NCI-H146 treated with DMSO at 0.1 percent for 48 hours (cell line): ENCODE measurements around the gene ITGA2.
"Not testable (repeated sequence)": the region's sequence is repeated elsewhere in the genome, so short reads cannot be mapped to it uniquely, and the experiment has no call there.

Source experiments
- DNase-seq: peaks from one replicate; lab custom pipeline; 2025; ENCODE audit not compliant: unreplicated experiment; lab: John Stamatoyannopoulos, UW

Gene ITGA2

GRCh38 chr5:52989025-52989780, at the start of gene ITGA2:
TSS of gene ITGA2 (plus strand) at chr5:52989352. CDS start at chr5:52989469, 117 bp downstream.
- no peak for DNase-seq

DNA sequence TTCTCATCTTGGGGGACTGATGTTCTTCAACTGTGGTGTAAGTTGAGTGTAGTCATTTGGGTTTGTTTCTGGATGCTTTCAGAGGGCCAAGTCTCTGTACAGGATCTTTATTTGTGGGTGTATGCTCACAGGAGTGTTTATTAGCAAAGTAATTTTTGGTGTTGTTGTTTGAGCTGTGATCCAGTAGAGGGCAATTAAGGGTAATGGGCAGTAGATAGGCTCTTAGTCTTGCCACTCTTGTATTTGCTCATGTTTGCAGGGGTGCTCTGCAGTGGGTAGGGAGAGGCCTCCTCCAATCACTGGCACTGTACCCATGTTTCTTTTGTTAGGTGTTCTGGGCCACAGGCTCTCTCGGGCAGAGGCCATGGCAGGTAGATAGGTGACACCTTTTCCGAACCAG, 45.9 kb upstream of the ITGA2 start:
- no peak for DNase-seq

GRCh38 chr5:52943808-52944207, 45.3 kb upstream of the ITGA2 start:
- DNase-seq: no peak

- no peak for DNase-seq
Measured at GRCh38 chr5:52945040-52945439, 44.1 kb upstream of the ITGA2 start.

- DNase-seq: no peak
Measured at GRCh38 chr5:52947208-52947607, 41.9 kb upstream of the ITGA2 start.

GRCh38 chr5:52947851-52948250, 41.3 kb upstream of the ITGA2 start:
- DNase-seq: no peak

DNA sequence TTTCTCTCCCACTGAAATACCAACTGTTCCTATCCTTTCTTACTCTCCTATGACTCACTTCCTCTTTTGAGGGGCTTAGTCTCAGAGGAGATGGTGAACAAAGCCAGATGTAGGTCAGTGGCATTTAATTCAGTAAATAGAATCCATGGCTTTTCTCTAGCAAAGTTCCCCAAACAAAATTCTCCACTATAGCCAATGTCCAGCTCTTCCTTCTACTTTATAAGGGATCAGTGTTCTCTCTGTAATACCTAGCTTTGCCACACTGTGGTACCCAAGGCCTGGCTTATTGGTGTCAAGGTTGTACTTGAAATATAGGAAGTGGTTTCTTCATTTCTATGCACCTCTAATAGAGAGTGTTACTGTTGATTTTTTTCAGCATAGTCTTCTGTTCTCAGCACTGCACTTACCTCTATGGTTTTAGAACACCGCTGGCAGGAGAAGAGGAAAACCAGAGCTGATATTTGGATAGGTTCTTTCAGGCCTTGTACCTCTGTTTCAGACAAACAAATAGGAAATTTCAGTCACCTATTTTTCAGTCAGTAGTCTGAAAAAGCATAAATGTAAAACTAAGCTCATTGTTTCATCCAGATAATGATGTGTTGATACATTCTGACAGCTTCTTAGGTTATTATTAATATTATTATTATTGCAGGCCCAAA, 40.6 kb upstream of the ITGA2 start:
- DNase-seq: peak; percentile 49

GRCh38 chr5:52950686-52951085, 38.5 kb upstream of the ITGA2 start:
- DNase-seq: no peak

DNA sequence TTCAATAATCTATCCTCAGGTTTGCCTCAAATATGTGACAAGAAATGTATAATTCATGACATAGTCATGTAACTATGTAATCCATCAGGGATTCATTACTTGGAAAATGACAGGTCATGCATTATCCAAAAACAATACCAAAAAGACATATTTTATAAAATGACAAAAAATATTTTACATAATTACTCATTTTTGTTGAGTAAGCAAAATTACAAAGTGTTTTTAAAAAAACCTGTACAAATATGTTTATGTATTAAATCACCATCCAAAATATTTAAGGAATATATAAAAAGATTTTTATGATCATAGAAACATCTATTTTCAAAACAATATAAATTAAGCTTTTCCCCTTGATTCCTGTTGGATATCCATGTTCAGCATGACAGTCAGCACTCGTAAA, 36.7 kb upstream of the ITGA2 start:
- DNase-seq: no peak

- no peak for DNase-seq
Measured at GRCh38 chr5:52956014-52956413, 33.1 kb upstream of the ITGA2 start.

GRCh38 chr5:52956915-52957747, 32.0 kb upstream of the ITGA2 start:
- no peak for DNase-seq

- DNase-seq: no peak
Measured at GRCh38 chr5:52961274-52961681, 27.9 kb upstream of the ITGA2 start.

DNA sequence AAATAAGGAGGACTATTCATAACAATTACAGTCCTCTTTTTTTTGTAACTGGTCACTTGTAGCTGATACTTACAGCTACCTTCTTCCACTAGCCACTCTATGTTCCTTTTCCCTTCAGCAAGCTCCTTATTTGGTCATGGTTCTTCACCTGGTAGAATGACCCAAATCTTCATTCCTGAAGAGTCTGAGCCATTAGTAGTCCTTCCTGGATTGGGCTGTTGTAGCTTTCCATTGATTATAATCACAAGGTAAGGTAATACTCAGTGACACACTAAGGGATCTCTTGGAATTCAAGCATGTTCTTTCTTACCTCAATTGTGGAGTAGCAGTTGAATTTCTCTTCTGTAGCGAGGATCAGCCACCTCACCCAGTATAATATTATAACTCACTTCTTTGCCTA, 25.5 kb upstream of the ITGA2 start:
- no peak for DNase-seq

- no peak for DNase-seq
Measured at GRCh38 chr5:52964138-52964537, 25.0 kb upstream of the ITGA2 start.

- DNase-seq: not testable (repeated sequence)
Measured at GRCh38 chr5:52976157-52976556, 13.0 kb upstream of the ITGA2 start.

- DNase-seq: no peak
Measured at GRCh38 chr5:52977264-52977897, 11.8 kb upstream of the ITGA2 start.

GRCh38 chr5:52981507-52981906, 7.6 kb upstream of the ITGA2 start:
- DNase-seq: no peak

- DNase-seq: no peak
Measured at GRCh38 chr5:52983731-52984636, 5.2 kb upstream of the ITGA2 start.

DNA sequence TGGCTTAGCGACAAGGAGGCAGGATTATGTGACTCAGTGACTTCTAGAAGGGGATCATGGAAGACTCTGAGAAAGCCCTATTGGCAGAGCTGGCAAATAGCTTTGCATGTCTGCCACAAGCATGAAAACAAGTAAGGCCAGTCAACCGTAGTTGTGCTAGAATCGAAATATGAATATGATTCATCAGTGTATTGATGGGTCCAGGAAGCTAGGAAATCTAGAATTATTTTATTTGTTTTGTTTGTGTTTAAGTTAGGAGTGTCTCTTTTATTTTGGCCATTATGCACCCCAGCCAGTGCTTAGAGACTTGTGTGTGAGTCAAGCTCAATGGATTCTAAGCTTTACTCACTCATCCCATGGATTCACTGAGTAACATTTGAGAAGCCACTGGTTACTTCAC, 3.8 kb upstream of the ITGA2 start:
- DNase-seq: no peak

- DNase-seq: no peak
Measured at GRCh38 chr5:52987711-52988331, 1.3 kb upstream of the ITGA2 start.
